Tibial nerve (tissue), 3 donors: ENCODE data around the gene GOLGA8B.

Experiments used
- POLR2A ChIP-seq, 2 donors: fragments of 450-650 bp; IDR thresholded peaks; one replicate each; pipeline ENCODE4 v1.6.1; 2017; ENCODE audit warnings: antibody characterized with exemption in 2 of 2, mild to moderate bottlenecking in 2 of 2, moderate library complexity in 2 of 2
- TF ChIP-seq, protein P1 (sequence below), 5 experiments: fragments of 200-600 bp in 3 of 5; fragments of 450-650 bp in 2 of 5; sonication (generic) in 3 of 5; IDR thresholded peaks; one replicate each; pipeline ENCODE4 v1.5.1; 2016 to 2019; ENCODE audit warnings: antibody characterized with exemption in 5 of 5, mild to moderate bottlenecking in 3 of 5, moderate library complexity in 2 of 5

DNA sequence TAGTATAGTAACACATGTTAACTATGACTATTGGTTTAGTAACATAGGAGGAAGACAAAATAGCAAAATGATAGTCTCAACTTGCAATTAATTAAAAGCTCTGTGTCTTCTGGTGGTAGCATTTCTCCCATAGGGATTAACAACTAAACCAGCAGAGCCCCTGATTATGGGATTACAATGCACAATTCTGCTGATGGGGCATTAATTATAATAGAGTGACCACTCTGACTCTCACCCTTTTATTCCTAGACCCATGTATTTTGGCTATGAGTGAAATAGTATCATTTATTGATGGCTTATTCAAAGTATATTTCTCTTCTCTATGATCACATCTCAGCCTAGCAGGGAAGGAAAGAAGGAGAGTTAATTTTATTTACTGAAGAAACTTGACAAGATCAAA is 17.5 kb upstream of the GOLGA8B start:
- no peak for TF ChIP-seq POLR2A (IDR thresholded peaks at IDR 0.05)
- TF ChIP-seq, protein P1, sequence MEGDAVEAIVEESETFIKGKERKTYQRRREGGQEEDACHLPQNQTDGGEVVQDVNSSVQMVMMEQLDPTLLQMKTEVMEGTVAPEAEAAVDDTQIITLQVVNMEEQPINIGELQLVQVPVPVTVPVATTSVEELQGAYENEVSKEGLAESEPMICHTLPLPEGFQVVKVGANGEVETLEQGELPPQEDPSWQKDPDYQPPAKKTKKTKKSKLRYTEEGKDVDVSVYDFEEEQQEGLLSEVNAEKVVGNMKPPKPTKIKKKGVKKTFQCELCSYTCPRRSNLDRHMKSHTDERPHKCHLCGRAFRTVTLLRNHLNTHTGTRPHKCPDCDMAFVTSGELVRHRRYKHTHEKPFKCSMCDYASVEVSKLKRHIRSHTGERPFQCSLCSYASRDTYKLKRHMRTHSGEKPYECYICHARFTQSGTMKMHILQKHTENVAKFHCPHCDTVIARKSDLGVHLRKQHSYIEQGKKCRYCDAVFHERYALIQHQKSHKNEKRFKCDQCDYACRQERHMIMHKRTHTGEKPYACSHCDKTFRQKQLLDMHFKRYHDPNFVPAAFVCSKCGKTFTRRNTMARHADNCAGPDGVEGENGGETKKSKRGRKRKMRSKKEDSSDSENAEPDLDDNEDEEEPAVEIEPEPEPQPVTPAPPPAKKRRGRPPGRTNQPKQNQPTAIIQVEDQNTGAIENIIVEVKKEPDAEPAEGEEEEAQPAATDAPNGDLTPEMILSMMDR (IDR thresholded peaks at IDR 0.05): no peak
